NK-92 (cell line): ENCODE data around the gene YOD1.

Experiments used
- DNase-seq: peaks from one replicate; lab custom pipeline; 2025; ENCODE audit not compliant: unreplicated experiment; lab: John Stamatoyannopoulos, UW

YOD1 gene

DNA sequence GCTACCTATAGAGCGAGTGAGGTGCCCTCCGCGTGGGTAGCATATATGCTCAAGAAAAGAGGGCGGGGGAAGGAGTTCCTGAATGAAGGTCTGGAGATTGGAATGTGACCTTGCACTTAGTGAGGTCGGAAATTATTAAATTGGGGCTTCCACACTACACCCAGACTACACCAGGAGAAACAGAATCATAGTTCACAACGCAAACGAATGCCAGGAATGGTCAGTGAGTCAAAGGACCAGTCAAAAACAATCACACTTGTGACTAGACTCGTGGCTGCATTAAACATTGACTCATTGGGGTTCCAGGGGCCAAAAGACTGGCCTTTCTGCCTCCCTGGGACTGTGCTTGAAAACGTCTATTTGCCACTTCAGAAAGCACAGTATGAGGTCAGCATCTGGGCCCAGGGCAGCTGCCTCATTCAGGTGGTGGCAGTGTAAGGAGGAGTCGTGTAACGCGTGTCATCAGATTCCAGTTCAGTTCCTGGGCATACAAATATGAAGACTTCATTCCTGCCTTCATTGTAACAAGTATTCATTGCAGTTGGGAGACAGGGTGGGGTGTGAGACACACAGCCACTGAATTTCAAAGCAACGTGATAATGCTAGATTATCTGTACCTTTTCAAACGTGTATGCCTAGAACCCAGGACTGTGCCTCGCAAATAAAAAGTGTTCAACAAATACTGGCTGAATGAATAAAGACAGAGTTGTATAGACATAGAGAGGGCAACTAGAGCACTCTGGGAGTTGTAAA lies at the start of gene YOD1:
TSS of gene YOD1 (minus strand) at position 18 of the 753 bp plus-strand sequence. CDS start 178 bp downstream, outside the sequence.
- no peak for DNase-seq

DNA sequence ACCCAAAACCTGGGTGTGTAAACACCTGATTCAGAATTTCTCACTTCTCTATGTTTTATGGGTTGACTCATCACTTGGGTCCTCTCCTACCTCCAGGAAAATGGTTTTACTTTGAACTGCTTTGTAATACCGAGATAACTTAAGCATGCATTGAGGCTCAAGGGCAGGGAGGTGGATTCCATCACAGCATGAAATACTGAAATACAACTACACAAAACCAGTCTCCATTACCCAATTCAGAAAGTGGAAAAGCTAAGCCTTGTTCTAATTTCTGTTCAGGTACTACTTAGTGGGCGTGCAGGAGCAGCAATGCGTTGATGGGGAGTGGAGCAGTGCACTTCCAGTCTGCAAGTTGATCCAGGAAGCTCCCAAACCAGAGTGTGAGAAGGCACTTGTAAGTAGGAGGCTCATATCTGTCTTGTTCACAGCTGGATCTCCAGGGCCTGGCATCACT lies 46.9 kb upstream of the YOD1 start:
- no peak for DNase-seq

GRCh38 chr1:207093944-207094343 lies 42.9 kb upstream of the YOD1 start:
- DNase-seq, result no peak

GRCh38 chr1:207091200-207091908 lies 40.3 kb upstream of the YOD1 start:
- DNase-seq, result no peak

DNA sequence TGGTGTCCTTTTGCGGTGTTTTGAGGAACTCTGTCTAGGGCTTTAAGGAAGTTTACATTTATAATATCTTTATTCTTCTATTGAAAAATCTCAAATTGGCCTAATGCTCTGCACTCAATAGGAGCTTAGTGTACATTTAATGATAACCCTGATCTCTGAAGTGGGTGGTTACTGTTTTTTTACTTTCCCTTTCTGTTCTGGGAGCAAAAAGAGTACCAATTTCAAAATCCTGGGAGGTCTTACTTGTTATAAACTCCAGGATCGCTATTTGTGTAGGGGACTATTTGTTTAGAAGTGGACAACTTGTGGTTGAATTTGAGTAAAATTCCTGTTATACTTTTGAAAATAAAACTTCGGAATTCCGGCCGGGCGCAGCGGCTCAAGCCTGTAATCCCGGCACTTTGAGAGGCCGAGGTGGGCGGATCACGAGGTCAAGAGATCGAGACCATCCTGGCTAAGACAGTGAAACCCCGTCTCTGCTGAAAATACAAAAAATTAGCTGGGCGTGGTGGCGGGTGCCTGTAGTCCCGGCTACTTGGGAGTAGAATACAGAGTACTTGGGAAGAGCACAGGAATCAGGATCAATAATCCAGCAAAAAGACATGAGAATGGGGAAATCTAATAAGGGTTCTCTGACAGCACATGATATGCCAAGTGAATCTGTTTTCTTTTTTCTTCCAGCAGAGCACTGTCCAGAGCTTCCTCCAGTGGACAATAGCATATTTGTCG lies 38.8 kb upstream of the YOD1 start:
- no peak for DNase-seq

- no peak for DNase-seq
Measured at GRCh38 chr1:207088701-207089626, 38.0 kb upstream of the YOD1 start, which contains the start of gene C4BPB. C4BPB (plus strand) TSS chr1:207088860; CDS start chr1:207089532, 672 bp downstream.

DNA sequence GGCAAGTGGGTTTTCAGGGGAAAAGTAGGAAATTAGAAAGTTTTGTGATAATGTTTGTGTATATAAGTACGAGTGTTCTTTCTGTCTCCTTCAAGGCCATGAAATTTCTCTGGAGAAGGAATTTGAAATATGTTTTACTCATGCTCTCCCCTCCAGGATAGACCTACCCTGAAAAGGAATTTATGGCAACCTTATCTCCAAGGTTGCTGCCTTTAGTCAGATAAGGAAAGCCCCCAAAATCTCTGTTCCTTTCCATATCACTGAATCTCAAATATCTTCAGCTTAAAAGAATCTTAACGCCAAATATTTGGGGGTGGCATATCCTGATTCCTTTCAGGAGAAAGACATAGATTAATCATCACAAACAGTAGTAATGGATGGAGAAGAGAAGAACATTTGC lies 37.2 kb upstream of the YOD1 start:
- DNase-seq, result no peak

DNA sequence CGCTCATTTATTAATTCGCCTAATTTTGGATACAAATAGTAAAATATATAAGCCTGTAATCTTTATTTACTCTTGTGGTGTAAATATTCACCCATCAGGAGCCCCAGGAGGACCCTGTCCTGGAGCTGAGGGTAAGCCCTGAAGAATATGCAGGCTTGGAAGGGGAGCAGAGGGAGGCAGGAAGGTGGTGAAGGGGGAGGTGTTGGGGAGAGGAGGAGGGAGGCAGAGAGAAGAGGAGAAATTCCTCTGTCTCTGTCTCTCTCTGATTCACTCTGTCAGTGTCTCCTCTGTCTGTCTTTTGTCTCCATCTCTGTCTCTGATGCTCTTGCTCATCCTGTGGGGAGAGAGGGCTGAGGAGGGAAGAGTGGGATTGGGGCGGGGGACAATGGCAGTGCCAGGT lies 34.9 kb upstream of the YOD1 start:
- no peak for DNase-seq

- no peak for DNase-seq
Measured at GRCh38 chr1:207084701-207085180, 33.7 kb upstream of the YOD1 start.

- no peak for DNase-seq
Measured at GRCh38 chr1:207084232-207084631, 33.2 kb upstream of the YOD1 start.

- DNase-seq, result no peak
Measured at GRCh38 chr1:207081806-207082205, 30.8 kb upstream of the YOD1 start.

GRCh38 chr1:207081088-207081487 lies 30.1 kb upstream of the YOD1 start:
- no peak for DNase-seq

DNA sequence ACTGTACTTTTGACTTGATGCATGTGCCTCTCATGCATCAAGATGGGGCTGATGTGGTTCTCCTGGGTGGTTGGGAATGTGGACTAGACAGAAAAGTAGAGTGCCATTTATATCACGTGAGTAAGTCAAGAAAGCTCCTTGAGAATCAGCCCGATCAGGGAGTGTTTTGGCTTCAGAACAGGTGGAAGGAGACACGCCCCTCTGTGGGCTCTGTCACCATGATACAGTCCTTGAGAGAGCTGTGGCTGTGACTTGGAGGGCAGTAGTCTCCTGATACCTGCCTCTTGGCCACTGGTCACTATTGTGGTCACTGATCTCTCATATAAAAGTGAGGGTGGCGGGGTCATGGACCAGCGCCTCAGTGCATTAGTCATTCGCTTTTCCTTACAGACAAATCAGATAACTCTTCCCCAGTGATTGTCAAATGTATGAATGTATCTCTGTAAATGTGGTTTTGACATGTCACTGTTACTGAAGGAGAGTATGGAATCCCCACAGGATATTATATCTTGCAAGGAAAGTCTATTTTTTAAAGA lies 28.8 kb upstream of the YOD1 start:
- DNase-seq, result no peak

DNA sequence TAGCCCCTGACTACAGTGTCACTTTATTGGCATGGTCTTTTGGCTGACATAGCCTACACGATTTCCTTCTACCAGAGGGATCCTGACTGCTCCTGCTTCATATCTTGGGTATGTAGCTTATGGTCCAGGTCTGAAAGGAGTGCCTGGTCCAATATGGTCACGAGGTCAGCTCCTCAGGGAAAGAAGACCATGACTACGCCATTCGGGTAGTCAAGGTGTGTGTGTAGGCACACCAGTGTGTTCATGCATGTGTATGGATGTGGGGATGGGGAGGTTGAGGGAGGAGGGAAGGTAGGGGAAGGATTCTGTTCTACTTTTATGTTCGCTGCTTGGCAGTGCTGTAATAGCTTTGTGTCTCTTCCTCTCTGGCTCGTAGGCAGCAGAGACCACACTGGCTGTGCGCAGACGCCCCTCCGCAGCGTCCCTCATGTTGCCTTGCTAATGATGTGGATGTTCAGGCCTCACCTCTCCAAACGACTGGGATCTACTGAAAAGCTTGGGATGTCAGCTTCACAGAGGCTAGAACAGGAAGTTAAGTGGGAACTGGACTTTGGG lies 27.6 kb upstream of the YOD1 start:
- no peak for DNase-seq

- no peak for DNase-seq
Measured at GRCh38 chr1:207077470-207078377, 26.7 kb upstream of the YOD1 start.

GRCh38 chr1:207077012-207077411 lies 26.0 kb upstream of the YOD1 start:
- no peak for DNase-seq

GRCh38 chr1:207076181-207076955 lies 25.4 kb upstream of the YOD1 start:
- DNase-seq, result no peak
